ENCODE data around the gene HSPH1.

Gene HSPH1

GRCh38 chr13:31121379-31122140 lies 40.1 kb downstream of the HSPH1 start:
- no peaks in the 10 kb centered on the region for H3K27me3 ChIP-seq
- no peak overlapping the region for H3K4me3 ChIP-seq
- H3K9me3 ChIP-seq, result no peaks in the 10 kb centered on the region
- no peak overlapping the region for H3K4me2 ChIP-seq
- no peaks in the 10 kb centered on the region for H3K36me3 ChIP-seq
- H3K4me1 ChIP-seq, result no peaks in the 10 kb centered on the region
- no peak overlapping the region for H3K27ac ChIP-seq
- no peak overlapping the region for H3K9ac ChIP-seq
- TF ChIP-seq Cebpa-rat (IDR thresholded peaks at IDR 0.05), result no peak
- H4K20me1 ChIP-seq, result no peaks in the 10 kb centered on the region

- no peaks in the 10 kb centered on the region for H3K36me3 ChIP-seq
- TF ChIP-seq Cebpa-rat (IDR thresholded peaks at IDR 0.05), result no peak
- H3K27me3 ChIP-seq, result no peaks in the 10 kb centered on the region
- no peak overlapping the region for H3K9ac ChIP-seq
- no peaks in the 10 kb centered on the region for H3K4me1 ChIP-seq
- no peak overlapping the region for H3K4me3 ChIP-seq
- H4K20me1 ChIP-seq, result no peaks in the 10 kb centered on the region
- no peak overlapping the region for H3K27ac ChIP-seq
- no peak overlapping the region for H3K4me2 ChIP-seq
- H3K9me3 ChIP-seq, result no peaks in the 10 kb centered on the region
Observed at GRCh38 chr13:31119966-31120700, 41.6 kb downstream of the HSPH1 start.

DNA sequence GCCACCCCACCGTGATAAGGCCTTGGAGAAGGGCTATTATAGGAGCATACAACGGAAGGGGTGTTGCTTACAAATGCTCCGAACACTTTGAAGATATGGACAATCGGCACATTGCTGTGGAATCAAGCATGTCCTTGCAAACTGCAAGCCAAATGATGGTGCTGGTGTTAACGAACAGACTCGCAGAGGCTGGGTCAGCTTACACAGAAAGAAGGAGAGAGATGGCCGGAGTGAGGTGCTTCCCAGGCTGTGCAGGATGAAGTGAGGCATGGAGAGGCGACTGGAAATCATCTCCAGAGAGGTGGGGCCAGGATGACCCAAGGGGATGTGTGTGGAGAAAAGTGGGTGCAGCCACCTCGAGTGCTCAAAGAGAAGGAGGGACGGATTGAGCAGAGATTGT lies 42.2 kb downstream of the HSPH1 start:
- Histone ChIP-seq H4K20me1 (no peaks in the 10 kb centered on the region), H3K9ac (no peak overlapping the region), H3K27me3 (no peaks in the 10 kb centered on the region), H3K27ac (no peak overlapping the region), H3K4me3 (no peak overlapping the region), H3K36me3 (no peaks in the 10 kb centered on the region), H3K9me3 (no peaks in the 10 kb centered on the region), H3K4me2 (no peak overlapping the region), H3K4me1 (no peaks in the 10 kb centered on the region)
- no peak for TF ChIP-seq Cebpa-rat (IDR thresholded peaks at IDR 0.05)

- H3K27me3 ChIP-seq, result no peaks in the 10 kb centered on the region
- no peak overlapping the region for H3K4me3 ChIP-seq
Observed at GRCh38 chr13:31116224-31116623, 45.5 kb downstream of the HSPH1 start.

DNA sequence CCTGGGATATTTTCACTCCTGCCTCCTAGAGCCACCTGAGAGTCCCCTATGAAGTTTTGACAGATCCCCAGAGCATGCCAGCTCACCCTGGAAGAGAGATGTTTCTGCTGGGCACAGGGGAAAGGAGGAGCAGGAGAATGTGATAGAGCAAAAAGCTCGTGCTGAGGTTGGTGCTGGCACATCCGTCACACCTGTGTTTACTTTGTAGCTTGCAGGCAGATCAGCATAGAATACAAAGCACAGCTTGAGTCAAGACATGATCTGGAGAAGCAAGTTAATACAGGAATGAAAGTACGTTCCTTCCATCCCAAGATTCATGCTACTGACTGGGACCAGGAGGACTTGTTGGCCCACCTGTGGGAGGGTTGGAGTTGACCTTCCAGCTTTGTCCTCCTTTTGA lies 46.1 kb downstream of the HSPH1 start:
- H3K36me3 ChIP-seq, result no peaks in the 10 kb centered on the region
- H3K4me2 ChIP-seq, result no peak overlapping the region
- no peaks in the 10 kb centered on the region for H3K9me3 ChIP-seq
- no peaks in the 10 kb centered on the region for H4K20me1 ChIP-seq
- no peak for TF ChIP-seq Cebpa-rat (IDR thresholded peaks at IDR 0.05)
- H3K4me1 ChIP-seq, result no peaks in the 10 kb centered on the region
- H3K27me3 ChIP-seq, result no peaks in the 10 kb centered on the region
- H3K9ac ChIP-seq, result no peak overlapping the region
- no peak overlapping the region for H3K27ac ChIP-seq
- no peak overlapping the region for H3K4me3 ChIP-seq

More at GRCh38 chr13:31116224-31116623, 45.5 kb downstream of the HSPH1 start:
- H4K20me1 ChIP-seq, result no peaks in the 10 kb centered on the region
- H3K27ac ChIP-seq, result no peak overlapping the region
- H3K9ac ChIP-seq, result no peak overlapping the region
- TF ChIP-seq Cebpa-rat (IDR thresholded peaks at IDR 0.05), result no peak
- no peaks in the 10 kb centered on the region for H3K9me3 ChIP-seq
- no peaks in the 10 kb centered on the region for H3K4me1 ChIP-seq
- H3K4me2 ChIP-seq, result no peak overlapping the region
- H3K36me3 ChIP-seq, result no peaks in the 10 kb centered on the region

DNA sequence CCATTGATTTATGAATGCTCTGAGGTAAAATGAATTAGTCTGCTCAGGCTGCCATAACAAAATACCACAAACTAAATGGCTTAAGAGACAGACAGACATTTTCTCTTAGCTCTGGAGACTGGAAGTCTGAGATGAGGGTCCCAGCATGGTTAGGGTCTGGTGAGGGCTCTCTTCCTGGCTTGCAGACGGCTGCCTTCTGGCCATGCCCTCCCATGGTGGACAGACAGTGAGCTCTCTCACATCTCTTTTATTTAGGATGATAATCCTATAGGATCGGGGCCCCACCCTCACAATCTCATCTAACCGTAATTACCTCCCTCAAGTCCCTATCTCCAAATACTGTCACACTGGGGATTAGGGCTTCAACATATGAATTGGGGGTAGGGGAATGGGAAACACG lies 47.1 kb downstream of the HSPH1 start:
- no peaks in the 10 kb centered on the region for H3K27me3 ChIP-seq
- H3K9me3 ChIP-seq, result no peaks in the 10 kb centered on the region
- TF ChIP-seq Cebpa-rat (IDR thresholded peaks at IDR 0.05), result no peak
- H3K4me3 ChIP-seq, result no peak overlapping the region
- no peaks in the 10 kb centered on the region for H3K4me1 ChIP-seq
- H3K27ac ChIP-seq, result no peak overlapping the region
- no peak overlapping the region for H3K9ac ChIP-seq
- H3K36me3 ChIP-seq, result no peaks in the 10 kb centered on the region
- H4K20me1 ChIP-seq, result no peaks in the 10 kb centered on the region
- no peak overlapping the region for H3K4me2 ChIP-seq

GRCh38 chr13:31111136-31111535 lies 50.6 kb downstream of the HSPH1 start:
- no peak overlapping the region for H3K9ac ChIP-seq
- H3K4me2 ChIP-seq, result no peak overlapping the region
- no peaks in the 10 kb centered on the region for H3K27me3 ChIP-seq
- H3K9me3 ChIP-seq, result no peaks in the 10 kb centered on the region
- no peaks in the 10 kb centered on the region for H3K36me3 ChIP-seq
- H4K20me1 ChIP-seq, result no peaks in the 10 kb centered on the region
- TF ChIP-seq Cebpa-rat (IDR thresholded peaks at IDR 0.05), result no peak
- 0 out of 2 replicates have a peak, but pooled peaks cover 2% of the 10 kb centered on the region for H3K4me1 ChIP-seq
- H3K27ac ChIP-seq, result no peak overlapping the region
- H3K4me3 ChIP-seq, result no peak overlapping the region

DNA sequence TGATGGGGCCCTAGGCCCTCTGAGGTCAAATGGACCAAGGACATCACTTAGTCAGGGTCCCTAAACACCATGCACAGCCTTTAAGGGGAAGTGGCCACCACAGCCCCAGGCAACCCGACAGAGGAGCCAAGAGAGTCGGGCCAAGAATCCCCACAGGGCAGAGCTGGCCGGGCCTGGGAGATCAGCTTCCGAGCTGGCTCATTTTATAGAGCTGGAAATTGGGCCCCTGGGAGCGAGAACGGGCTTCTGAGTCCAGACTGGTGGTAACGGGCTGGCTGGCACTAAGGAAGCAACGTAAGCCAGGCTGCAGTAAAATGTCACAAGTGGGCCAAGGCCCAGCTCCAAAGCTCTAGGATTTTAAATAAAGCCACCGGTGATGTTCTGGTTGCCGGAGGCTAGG lies 51.1 kb downstream of the HSPH1 start:
- Histone ChIP-seq H3K4me3 (no peak overlapping the region), H3K9ac (no peak overlapping the region), H3K36me3 (no peaks in the 10 kb centered on the region), H3K4me1 (0 out of 2 replicates have a peak, but pooled peaks cover 5% of the 10 kb centered on the region), H3K4me2 (no peak overlapping the region), H4K20me1 (no peaks in the 10 kb centered on the region), H3K9me3 (no peaks in the 10 kb centered on the region), H3K27ac (no peak overlapping the region), H3K27me3 (no peaks in the 10 kb centered on the region)
- no peak for TF ChIP-seq Cebpa-rat (IDR thresholded peaks at IDR 0.05)

DNA sequence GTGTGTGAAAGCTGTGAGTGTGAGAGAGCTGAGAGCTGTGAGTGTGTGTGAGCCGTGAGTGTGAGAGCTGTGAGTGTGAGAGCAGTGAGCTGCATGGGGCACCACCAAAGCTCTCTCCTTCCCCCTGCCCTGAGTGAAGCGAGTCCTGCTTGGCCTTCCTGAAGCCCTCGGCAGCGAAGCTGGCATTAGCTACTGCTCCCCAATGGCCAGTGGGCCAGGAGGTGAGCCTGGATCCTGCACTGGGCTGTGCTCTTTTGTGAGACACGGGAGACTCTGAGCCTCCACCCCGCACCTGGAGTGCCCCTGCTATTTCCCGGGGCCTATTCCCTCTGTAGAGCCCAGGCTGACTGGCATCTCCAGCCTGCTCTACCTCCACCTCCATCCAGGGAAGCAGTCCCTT lies 51.5 kb downstream of the HSPH1 start:
- Histone ChIP-seq H3K4me3 (no peak overlapping the region), H3K27me3 (no peaks in the 10 kb centered on the region), H3K9me3 (no peaks in the 10 kb centered on the region), H3K27ac (no peak overlapping the region), H4K20me1 (no peaks in the 10 kb centered on the region), H3K4me1 (0 out of 2 replicates have a peak, but pooled peaks cover 5% of the 10 kb centered on the region), H3K36me3 (no peaks in the 10 kb centered on the region), H3K4me2 (no peak overlapping the region), H3K9ac (no peak overlapping the region)
- no peak for TF ChIP-seq Cebpa-rat (IDR thresholded peaks at IDR 0.05)

GRCh38 chr13:31107109-31107508 lies 54.6 kb downstream of the HSPH1 start:
- no peaks in the 10 kb centered on the region for H3K9me3 ChIP-seq
- H3K4me3 ChIP-seq, result no peak overlapping the region
- H3K4me2 ChIP-seq, result no peak overlapping the region
- H3K36me3 ChIP-seq, result no peaks in the 10 kb centered on the region
- no peaks in the 10 kb centered on the region for H3K27me3 ChIP-seq
- 0 out of 2 replicates have a peak, but pooled peaks cover 5% of the 10 kb centered on the region for H3K4me1 ChIP-seq
- no peak for TF ChIP-seq Cebpa-rat (IDR thresholded peaks at IDR 0.05)
- no peaks in the 10 kb centered on the region for H4K20me1 ChIP-seq
- no peak overlapping the region for H3K9ac ChIP-seq
- no peak overlapping the region for H3K27ac ChIP-seq
